Panc1 (cell line): ENCODE data around the gene PCNX2.

Source experiments
- CTCF ChIP-seq: fragments of 450-650 bp; IDR thresholded peaks from 2 replicates; pipeline ENCODE4 v1.5.1; 2017; ENCODE audit warnings: mild to moderate bottlenecking
- POLR2AphosphoS5 ChIP-seq: IDR thresholded peaks from 2 replicates; pipeline ENCODE4 v1.6.1; 2012; ENCODE audit warnings: mild to moderate bottlenecking, low read depth, low read length, moderate library complexity
- REST ChIP-seq, 2 experiments: IDR thresholded peaks; 2 replicates each; pipeline ENCODE4 v1.6.1; 2011 to 2012; ENCODE audit warnings: low read depth in 2 of 2, control low read depth in 1 of 2, low read length in 1 of 2, mild to moderate bottlenecking in 1 of 2, moderate library complexity in 1 of 2; ENCODE audit not compliant: insufficient read depth in 1 of 2
- SIN3A ChIP-seq: IDR thresholded peaks from 2 replicates; pipeline ENCODE4 v1.6.1; 2012; ENCODE audit warnings: low read depth, mild to moderate bottlenecking, low read length, moderate library complexity, borderline replicate concordance; ENCODE audit not compliant: insufficient read depth
- TCF7L2 ChIP-seq: IDR thresholded peaks from 2 replicates; pipeline ENCODE4 v1.6.1; 2011; ENCODE audit warnings: mild to moderate bottlenecking, low read depth, low read length, inconsistent platforms

- TF ChIP-seq CTCF (no peak), POLR2AphosphoS5 (no peak), REST (IDR thresholded peaks at IDR 0.05; ENCODE audit: insufficient read depth in 1 of 2, low read depth in 2 of 2, low read length in 1 of 2) (no peak), TCF7L2 (no peak), SIN3A (no peak)
Measured at GRCh38 chr1:232998138-232998537, 297.4 kb downstream of the PCNX2 start.
